ENCODE data around the gene HDGFL2.
A peak's percentile ranks its signal among the peaks of the same experiment; 100 is the strongest.

HDGFL2 gene

GRCh38 chr19:4444765-4445741 is 27.0 kb upstream of the HDGFL2 start:
- DNase-seq = no peak

GRCh38 chr19:4445963-4446703 is 26.0 kb upstream of the HDGFL2 start:
- no peak for DNase-seq

GRCh38 chr19:4446704-4447200 is 25.3 kb upstream of the HDGFL2 start:
- DNase-seq = no peak

- no peak for DNase-seq
These were observed 24.6 kb upstream of the HDGFL2 start for GRCh38 chr19:4447327-4448146.

GRCh38 chr19:4448147-4448985 is 23.7 kb upstream of the HDGFL2 start:
- no peak for DNase-seq

GRCh38 chr19:4449022-4449638 is 23.0 kb upstream of the HDGFL2 start:
- peak in 49 of 56 donors; percentile 3 to 84 (median 61) for DNase-seq

GRCh38 chr19:4449639-4450028 is 22.5 kb upstream of the HDGFL2 start:
- DNase-seq = peak in 3 of 56 donors; percentile 24 to 38 (median 35)

GRCh38 chr19:4452230-4452990 is 19.7 kb upstream of the HDGFL2 start:
- DNase-seq = no peak

GRCh38 chr19:4453232-4454179 is 18.6 kb upstream of the HDGFL2 start:
- no peak for DNase-seq

- peak in 15 of 56 donors; percentile 3 to 55 (median 21) for DNase-seq
These were observed 17.1 kb upstream of the HDGFL2 start for GRCh38 chr19:4454747-4455718.

- peak in 9 of 56 donors; percentile 8 to 52 (median 23) for DNase-seq
These were observed 16.2 kb upstream of the HDGFL2 start for GRCh38 chr19:4455719-4456475.

- peak in 22 of 56 donors; percentile 8 to 56 (median 36) for DNase-seq
These were observed 15.6 kb upstream of the HDGFL2 start for GRCh38 chr19:4456476-4456842.

- peak in 27 of 56 donors; percentile 30 to 65 (median 53) for DNase-seq
These were observed 15.0 kb upstream of the HDGFL2 start for GRCh38 chr19:4456843-4457653.

GRCh38 chr19:4457654-4458395 is 14.3 kb upstream of the HDGFL2 start, which contains the start of gene UBXN6:
Gene UBXN6, minus strand, starts transcription at chr19:4457794. Its CDS starts 97 bp downstream, at chr19:4457697.
- peak; percentile 58 to 99 (median 95) for DNase-seq
